Tongue (tissue), 2 donors: ENCODE results near the gene PRSS38. TPM values are rescaled to one million over a fixed set of nuclear protein-coding genes. Genes with fewer than 3 reads are reported as not detected.
"Not testable (repeated sequence)": the region's sequence is repeated elsewhere in the genome, so short reads cannot be mapped to it uniquely, and the experiment has no call there.

Experiments used
- DNase-seq: peaks from one replicate; pipeline ENCODE4 v3.0.0-alpha.2; 2015
- total RNA-seq: library from RNA; depleted of rRNA; stranded (reverse); fragments of >200 nt; gene quantifications from one replicate; pipeline ENCODE4 v1.2.3, GENCODE V29; 2014

Gene PRSS38
- total RNA-seq, 1 donor from 2014 or later = not detected

DNA sequence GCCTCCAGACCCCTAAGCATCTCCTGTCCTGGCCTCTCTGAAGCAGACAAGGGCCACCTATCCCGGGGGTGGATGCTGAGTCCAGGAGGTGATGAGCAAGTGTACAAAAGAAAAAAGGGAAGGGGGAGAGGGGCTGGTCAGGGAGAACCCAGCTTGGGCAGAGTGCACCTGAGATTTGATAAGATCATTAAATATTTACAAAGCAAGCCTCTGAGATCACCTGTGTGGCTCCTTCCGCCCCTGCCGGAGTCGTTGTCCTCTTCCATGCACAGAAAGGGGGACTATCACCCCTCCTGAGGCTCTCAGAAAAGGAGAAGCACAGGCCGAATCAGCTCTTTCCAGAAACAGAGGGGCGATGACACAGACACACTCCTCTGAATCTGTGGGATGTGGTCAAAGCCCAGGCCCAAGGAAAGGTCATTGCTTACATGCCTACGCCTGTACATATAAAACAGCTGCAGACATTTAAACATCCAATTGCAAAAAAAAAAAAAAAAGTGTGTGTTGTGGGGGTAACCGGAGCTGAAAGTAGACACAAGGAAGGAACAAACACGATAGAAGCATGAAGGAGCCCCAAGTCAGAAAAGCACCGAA is 30.9 kb downstream of the PRSS38 start:
- no peak for DNase-seq

DNA sequence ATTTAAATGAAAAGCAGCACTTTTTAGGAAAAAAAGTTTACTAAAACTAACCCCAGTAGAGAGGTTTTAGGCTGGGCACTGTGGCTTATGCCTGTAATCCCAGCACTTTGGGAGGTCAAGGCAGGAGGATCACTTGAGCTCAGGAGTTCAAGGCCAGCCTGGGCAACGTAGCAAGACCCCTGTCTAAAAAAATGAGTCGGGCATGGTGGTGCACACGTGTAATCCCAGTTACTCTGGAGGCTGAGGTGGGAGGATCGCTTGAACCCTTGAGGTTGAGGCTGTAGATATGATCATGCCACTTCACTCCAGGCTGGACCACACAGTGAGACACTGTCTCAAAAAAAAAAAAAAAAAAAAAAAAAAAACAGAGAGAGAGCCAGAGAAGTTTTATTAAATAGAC is 31.6 kb downstream of the PRSS38 start:
- DNase-seq = not testable (repeated sequence)

DNA sequence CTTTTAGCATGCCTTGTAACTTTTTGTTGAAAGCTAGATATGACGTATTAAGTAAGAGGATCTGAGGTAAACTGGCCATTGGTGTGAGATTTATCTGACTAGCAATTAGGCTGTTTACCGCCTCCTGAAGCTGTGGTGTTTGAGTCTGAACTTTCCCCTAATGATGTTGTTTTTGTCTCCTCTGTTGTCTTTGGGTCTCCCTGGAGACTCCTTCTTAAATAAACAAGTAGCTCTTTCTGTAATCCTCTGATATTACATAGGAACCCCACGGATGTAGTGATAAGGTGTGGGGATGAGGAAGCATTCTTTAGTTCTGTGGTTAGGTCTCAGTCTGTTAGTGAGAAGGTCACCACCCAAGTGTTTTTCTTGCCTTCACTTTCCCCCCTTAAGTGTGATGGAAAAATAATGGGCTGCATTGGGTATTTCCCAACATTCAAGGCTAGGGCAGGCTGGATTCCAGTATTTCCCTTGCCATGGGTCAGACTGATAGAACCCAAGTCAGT is 33.0 kb downstream of the PRSS38 start:
- DNase-seq = no peak

DNA sequence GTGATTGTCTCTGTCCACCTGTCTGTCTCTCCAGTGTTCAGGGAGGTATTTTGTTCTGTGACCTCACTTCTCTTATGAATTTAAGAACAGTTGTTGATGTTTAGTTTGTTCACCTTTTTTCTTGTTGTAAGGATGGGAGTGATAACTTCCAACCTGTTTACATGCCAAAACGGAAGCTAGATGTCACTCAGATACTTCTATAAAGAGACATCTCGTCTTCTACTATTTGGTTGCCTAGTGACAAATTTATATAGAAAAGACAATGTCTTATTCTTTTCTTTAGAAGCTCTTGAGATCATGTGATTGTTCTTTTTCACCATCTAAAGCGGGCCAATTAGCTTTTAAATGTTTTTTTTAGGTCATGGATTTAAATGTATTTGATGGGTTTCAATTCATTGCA is 33.8 kb downstream of the PRSS38 start:
- no peak for DNase-seq

DNA sequence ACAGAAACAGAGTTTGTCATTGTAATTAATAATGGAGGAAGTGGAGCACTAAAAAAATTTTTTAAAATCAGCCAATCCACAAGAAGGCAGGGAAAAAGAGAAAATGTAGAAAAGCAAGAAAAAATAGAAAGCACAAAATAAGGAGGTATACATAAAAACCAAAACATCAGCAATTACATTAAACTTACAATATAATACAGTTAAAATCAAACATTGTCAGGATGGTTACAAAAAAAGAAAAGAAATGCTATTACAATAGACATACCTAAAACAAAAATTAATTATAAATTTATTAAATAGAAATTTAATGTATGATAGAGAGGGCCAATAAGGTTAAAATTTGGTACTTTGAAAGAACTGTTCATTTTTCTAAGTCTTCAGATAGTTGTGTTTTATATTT is 38.7 kb downstream of the PRSS38 start:
- no peak for DNase-seq

DNA sequence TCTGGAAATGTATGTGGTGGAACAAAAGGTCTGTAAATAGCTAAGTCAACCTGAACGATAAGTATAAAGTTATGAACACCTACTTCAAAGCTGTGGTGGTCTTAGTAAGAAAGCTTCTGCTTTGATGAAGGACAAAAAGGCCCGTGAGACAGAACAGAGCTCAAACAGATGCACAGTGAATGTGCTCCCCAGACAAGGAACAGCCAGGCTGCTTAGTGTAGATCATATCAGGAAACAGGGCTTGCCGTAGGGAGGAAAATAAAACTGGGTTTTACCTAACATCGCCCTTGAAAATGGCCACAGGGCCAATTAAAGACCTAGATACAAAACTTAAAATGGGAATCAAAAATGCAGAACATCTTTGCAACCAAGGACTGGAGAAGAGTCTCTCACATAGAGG is 40.2 kb downstream of the PRSS38 start:
- DNase-seq = no peak

DNA sequence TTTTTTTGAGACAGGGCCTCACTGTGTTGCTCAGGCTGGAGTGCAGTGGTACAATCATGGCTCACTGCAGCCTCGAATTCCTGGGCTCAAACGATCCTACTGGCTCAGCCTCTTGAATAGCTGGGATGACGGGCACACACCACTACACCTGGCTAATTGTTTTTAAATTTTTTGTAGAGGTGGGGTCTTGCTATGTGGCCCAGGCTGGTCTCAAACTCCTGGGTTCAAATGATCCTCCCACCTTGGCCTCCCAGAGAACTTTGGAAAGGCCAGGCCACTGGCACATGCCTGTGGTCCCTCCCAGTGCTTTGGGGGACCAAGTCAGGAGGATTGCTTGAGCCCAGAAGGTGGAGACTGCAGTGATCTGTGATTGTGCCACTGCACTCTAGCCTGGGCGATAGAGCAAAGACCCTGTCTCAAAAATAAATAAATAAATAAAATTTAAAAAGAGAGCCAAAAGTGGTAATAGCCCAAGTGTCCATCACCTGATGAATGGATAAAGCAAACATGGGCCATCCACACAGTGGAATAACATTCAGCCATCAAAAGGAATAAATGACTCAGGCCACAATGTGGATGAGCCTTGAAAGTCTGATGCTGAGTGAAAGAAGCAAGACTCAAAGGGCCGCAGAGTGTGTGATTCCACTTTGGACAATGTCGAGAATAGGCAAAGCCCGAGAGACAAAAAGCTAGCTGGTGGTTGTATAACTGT is 40.8 kb downstream of the PRSS38 start:
- no peak for DNase-seq

DNA sequence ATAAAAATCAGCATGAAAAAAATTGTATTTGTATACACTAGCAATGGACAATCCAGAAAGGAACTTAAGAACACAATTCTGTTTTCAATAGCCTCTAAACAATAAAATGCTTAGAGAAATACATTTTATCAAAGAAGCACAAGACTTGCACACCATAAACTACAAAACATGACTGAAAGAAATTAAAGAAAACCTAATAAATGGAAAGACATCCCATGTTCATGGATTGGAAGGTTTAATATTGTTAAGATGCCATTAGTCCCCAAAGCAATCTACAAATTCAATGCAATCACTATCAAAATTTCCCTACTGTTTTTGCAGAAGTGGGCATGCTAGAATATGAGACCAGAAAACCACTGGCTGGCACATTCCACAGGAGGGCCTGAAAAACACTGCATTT is 49.4 kb downstream of the PRSS38 start:
- no peak for DNase-seq

DNA sequence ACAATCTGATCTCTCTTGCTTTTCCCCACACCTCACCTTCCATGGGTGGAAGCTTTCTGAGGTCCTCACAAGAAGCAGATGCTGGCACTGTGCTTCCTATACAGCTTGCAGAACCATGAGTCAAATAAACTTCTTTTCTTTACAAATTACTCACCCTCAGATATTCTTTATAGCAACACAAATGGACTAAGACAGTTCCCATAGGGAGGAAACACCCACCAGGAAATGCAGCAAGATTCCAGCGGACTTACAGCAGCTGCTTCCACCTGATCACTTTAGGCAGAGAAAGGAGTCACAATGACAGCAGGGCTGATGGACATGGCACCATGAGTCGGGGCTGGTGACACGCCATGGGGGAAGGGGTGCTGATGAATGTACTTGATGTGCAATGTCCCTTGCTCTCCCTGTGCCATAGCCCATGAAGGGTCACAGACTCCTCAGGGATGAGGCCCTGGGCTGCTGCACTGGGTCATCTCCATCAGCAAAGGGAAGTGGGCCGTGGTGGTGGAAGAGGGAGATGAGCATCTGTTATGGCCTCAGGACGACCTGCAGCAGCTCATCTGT is 53.9 kb downstream of the PRSS38 start:
- no peak for DNase-seq

DNA sequence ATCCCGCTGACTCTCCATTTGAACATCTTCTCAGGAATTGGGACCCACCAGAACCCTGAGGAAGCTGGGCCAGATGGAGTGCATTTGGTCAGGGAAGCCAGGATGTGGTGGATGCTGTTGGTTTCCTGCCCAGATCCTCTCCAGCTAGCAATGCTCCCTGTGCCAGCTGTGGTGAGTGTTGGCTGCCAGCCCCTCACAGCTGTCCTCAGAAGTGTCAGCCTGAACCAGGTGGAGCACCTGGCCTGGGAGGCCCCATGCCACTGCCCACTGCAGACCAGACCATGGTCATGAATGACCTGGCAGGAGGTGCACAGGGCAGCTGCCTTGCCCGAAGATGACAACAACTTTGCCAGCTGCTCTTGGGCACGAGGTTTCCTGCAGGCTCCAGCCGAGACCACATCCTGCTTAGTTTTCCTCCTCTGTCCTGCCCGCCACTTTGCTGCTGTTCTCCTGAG is 54.4 kb downstream of the PRSS38 start:
- peak; percentile 50 for DNase-seq

DNA sequence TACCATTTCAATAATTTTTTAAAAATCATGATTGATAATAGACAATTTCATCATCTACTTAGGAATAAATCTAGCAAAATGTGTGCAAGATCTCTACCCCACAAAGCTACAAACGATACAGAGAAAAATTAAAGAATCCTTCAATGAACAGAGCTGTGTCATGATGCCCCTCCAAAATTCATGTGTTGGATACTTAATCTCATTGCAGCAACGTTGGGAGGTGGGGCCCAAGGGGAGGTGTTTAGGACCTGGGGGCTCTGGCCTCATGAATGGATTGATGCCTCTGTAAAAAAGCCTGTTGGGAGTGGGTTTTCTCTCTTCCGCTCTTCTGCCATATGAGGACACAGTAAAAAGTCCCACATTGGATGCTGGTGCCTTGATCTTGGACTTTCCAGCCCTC is 54.9 kb downstream of the PRSS38 start:
- no peak for DNase-seq

DNA sequence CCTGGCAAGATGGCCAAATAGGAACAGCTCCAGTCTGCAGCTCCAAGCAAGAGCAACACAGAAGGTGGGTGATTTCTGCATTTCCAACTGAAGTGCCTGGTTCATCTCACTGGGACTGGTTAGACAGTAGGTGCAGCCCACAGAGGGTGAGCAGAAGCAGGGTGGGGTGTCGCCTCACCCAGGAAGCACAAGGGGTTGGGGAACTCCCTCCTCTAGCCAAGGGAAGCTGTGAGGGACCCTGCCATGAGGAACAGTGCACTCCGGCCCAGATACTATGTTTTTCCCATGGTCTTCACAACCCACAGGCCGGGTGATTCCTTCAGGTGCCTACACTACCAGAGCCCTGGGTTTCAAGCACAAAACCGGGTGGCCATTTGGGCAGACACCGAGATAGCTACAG is 56.4 kb downstream of the PRSS38 start:
- DNase-seq = not testable (repeated sequence)

DNA sequence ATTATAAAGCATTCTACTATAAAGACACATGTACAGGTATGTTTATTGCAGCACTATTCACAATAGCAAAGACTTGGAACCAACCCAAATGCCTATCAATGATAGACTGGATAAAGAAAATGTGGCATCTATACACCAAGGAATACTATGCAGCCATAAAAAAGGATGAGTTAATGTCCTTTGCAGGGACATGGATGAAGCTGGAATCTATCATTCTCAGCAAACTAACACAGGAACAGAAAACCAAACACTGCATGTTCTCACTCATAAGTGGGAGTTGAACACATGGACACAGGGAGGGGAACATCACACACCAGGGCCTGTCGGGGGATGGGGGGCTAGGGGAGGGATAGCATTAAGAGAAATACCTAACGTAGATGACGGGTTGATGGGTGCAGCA is 62.3 kb downstream of the PRSS38 start:
- DNase-seq = not testable (repeated sequence)

DNA sequence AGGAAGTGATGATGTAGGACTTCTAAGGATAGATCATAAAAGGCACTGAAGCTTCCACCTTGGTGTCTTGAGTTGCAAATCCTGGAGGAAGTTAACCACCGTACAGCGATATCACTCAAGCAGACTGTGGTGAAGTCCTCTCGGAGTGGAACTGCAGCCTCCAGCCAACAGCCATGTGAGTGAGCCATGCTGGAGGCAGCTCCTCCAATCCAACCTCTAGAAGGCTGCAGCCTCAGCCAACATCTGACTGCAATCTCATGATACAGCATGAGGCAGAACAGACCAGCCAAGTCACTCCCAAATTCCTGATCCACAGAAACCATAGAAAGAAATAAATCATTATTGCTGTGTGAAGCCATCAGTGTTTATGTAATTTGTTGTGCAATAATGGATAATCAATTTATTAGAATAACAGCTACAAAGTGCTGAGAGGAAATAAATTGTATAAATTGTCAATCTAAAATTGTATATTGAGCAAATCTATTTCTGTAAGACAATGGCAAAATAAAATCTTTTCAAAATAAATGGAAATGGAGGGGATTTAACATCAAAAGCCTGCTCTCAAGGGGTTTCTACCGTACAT is 65.0 kb downstream of the PRSS38 start:
- no peak for DNase-seq

DNA sequence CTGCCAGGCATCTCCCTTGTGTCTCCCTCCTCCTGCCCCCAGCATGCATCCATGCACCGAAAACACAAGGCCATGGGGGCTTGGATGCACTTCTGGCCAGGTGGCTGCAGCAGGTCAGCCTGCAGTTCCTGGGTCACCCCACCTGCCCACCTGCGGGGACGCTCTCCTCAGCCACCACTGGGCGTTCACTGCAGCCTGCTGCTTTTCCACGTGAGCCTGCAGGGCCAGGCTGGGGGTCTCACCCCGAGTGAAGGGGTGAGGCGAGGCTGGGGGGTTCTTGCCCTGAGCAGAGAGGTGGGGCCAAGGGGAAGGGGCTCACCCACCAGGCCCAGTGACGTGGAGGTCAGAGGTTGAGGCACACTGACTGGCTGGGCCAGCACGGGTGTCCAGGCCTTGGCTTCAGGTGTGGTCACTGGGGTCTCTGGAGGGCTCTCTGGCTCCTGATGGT is 67.6 kb downstream of the PRSS38 start:
- no peak for DNase-seq

DNA sequence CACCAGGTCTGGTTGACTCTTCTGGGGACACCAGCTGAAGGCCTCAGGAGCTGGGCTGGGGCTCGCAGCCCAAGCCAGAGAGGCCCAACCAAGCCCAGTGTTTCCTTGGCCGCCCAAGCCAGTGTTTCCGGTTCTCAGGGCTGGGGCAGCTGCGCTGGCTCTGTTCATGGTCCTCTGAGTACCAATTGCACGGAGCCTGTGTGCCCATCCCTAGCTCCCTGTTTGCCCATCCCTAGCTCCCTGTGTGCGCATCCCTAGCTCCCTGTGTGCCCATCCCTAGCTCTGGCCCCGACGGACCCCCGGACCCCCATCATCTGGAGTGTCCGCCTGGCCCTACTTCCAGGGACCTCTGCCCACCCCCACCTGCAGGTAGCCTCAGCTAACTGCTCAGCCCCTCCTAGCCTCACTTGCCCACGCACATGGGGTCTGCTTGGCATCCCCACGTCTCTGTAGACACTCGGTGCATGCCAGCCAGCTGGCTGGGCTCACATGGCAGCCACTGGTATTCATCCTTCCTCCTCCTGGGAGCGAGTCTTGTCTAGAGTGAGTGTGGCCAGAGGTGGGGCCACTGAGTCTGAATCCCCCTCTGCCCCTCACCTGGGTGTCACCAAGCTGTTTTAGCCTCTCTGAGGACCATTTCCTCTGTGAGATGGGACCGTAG is 68.3 kb downstream of the PRSS38 start:
- DNase-seq = no peak

DNA sequence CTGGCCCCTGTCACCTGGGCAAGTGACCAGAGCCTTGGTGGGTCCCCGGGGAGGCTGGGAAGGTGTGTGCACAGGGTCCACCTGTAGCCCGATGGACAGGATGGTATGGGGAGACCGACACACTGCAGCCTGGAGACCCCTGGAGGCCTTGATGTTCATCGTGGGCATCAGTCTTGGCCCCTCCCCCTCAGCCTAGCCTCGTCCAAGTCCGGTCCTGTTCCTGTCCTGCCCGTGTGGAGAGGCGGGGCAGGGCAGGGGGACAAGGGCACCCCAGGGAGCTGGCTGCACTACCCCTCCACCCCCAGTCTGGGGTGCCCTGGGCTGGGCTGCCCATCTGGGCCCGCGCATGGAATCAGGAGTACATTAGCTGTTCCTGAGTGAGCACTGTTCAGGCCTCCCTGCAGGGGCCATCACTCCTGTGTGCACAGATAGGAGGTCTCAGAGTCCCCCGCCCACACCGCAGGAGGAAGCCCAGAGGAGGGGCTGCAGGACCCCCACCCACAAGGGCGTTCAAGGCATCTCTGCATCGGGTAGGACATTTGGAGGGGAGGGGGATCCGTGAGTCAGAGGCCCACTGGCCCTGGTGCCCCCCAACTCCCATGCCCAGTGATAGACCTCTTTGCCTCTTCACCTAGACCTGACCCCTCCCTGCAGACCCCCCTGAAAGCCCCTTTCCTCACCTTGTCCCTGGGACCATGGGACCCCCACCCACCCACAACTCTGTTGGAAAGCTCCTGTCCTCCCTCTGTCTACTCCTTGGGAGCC is 69.1 kb downstream of the PRSS38 start:
- DNase-seq = no peak

DNA sequence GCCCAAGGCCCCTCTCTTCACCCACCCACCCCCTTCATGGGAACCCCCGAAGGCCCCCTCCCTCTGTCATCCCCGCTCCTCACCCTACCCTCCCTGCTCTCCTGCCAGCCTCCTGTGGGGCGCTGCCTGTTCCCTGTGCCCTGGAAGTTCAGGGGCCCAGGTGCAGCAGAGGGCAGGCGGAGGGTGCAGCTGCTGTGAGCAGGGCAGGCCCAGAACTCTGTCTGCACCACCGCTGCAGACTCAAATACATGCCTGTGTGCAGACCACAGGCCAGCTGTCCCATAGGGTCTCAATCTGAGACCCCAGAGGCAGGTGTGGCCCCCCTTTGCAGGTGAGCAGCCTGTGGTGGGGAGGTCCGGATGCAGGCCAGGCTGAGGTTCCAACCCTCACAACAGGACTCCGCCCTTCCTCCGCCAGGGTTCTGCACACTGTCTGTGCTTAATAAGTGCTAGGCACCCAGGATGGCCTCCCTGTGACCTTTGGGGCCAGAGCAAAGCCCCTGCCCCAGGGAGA is 69.7 kb downstream of the PRSS38 start:
- no peak for DNase-seq

DNA sequence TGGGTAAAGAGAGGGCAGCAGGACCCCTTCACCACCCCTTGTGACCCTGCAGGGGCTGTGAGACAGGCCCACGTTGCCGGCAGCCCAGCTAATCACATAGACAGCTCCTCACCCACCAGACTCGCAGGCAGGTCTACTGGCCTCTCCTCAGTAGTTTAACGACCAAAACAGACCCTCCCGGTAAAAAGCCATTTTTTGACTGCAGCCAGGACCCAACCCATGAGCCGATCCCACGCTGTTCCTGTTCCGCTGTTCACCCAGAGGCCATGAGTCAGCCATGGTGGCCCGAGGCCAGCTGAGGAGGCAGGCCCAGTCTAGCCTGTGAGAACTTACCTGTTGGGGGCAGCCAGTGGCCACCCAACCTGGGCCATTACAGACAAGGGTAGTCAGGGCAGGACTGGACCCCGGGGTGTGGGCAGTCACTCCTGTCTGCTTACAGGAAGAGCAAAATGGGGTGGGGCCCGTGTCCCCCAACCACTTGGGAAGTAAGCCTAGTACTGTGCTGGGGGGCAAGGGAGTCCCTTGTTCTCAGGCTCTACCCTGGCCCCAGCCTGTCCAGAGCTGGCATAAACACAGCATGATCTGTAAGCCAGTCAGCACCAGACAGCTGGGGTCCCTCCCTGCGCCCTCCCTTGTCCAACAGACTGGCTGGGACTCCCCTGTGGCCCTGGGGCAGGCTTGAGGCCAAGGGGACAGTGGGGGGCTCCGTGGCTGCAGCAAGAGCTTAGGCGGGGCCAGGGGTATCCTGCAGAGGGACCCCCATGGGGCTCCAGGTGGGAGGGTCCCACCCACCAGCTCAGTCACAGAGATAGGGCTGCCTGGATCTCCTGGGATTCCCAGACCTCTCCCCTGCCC is 70.4 kb downstream of the PRSS38 start:
- DNase-seq = peak; percentile 66

DNA sequence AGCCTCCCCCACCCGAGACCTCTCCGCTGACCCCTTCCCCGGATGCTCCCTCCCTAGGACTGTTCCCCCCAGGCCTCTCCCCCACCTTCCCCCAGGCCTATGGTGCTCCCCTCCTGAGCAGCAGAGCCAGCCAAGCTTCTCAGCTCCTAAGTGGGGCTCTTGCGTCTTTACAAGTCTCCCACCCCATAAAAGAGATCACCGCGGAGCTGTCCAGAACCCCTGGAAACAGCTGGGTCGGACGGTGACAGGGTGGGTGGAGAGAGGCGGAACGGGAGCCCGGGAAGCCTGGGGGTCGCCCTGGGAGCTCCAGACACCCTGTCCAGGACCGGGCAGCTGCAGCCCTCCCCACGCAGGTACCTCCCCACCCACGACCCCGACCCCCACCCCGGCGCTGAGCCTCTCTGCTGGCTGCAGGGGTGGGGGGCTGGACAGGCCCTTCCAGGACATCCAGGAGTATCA is 71.1 kb downstream of the PRSS38 start:
- peak; percentile 69 for DNase-seq
